Measurements from ENCODE around the gene HMGXB3.

- TF ChIP-seq CTCF (CRISPR knock-in tag; IDR thresholded peaks at IDR 0.05) = no peak
- TF ChIP-seq PRDM4 (CRISPR knock-in tag; IDR thresholded peaks at IDR 0.05; ENCODE audit: borderline replicate concordance) = no peak
- no peak for TF ChIP-seq MYC (CRISPR knock-in tag; IDR thresholded peaks at IDR 0.05; ENCODE audit: borderline replicate concordance)
- no peak for TF ChIP-seq ZFP36 (IDR thresholded peaks at IDR 0.05; ENCODE audit: borderline replicate concordance, low read depth, low read length, partially characterized antibody)
- TF ChIP-seq SMAD1 (CRISPR knock-in tag; IDR thresholded peaks at IDR 0.05; ENCODE audit: borderline replicate concordance, low read depth) = no peak
- no peak for TF ChIP-seq ARID5B (CRISPR knock-in tag; IDR thresholded peaks at IDR 0.05)
- no peak for TF ChIP-seq SRF (IDR thresholded peaks at IDR 0.05; ENCODE audit: low read depth, low read length)
- no peak for TF ChIP-seq ZNF274 (CRISPR knock-in tag; IDR thresholded peaks at IDR 0.05)
These were observed 32.8 kb downstream of the HMGXB3 start for GRCh38 chr5:150033334-150033733.
